ENCODE measurements around the gene CIC.

Gene CIC

GRCh38 chr19:42279155-42279901 lies 10.3 kb downstream of the CIC start:
- H3K9me3 ChIP-seq: no peaks in the 10 kb centered on the region
- DNase-seq: no peak
- H3K27me3 ChIP-seq: no peaks in the 10 kb centered on the region
- no peak for TF ChIP-seq CTCF (IDR thresholded peaks at IDR 0.05; ENCODE audit: low read depth, low read length)
- H3K4me3 ChIP-seq (ENCODE audit: low read depth, low read length): peak overlapping the region; percentile 79
- peaks cover 42% of the 10 kb centered on the region for H3K4me1 ChIP-seq
- H3K36me3 ChIP-seq: peaks cover 15% of the 10 kb centered on the region

GRCh38 chr19:42279902-42280814 lies 11.1 kb downstream of the CIC start:
- Histone ChIP-seq H3K4me1 (peaks cover 42% of the 10 kb centered on the region), H3K27me3 (no peaks in the 10 kb centered on the region), H3K36me3 (peaks cover 7% of the 10 kb centered on the region; the same call in 1 of the 2 replicates), H3K4me3 (ENCODE audit: low read depth, low read length) (peak overlapping the region; percentile 79), H3K9me3 (no peaks in the 10 kb centered on the region)
- DNase-seq: peak; percentile 95
- TF ChIP-seq CTCF (IDR thresholded peaks at IDR 0.05; ENCODE audit: low read depth, low read length): peak; percentile 86

DNA sequence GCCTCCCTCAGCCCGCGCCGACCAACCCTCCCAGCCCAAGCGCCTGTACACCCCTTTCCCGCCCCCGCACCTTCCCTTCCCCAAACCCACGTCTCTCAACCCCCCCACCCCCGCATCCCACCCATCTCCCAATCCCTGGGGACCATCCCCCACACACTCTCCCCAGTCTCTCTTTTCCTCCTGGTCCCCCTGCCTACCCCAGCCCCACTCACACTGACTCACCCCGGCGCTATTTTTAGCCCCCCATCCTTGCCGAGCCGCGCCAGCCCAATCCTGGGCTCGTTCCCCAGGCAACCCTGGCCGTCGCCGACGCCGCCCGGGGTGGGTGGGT lies 11.7 kb downstream of the CIC start:
- Histone ChIP-seq H3K4me1 (peaks cover 42% of the 10 kb centered on the region), H3K36me3 (peaks cover 7% of the 10 kb centered on the region; the same call in 1 of the 2 replicates), H3K27me3 (no peaks in the 10 kb centered on the region), H3K4me3 (ENCODE audit: low read depth, low read length) (peak overlapping the region; percentile 79), H3K9me3 (no peaks in the 10 kb centered on the region)
- DNase-seq: no peak
- TF ChIP-seq CTCF (IDR thresholded peaks at IDR 0.05; ENCODE audit: low read depth, low read length): no peak

DNA sequence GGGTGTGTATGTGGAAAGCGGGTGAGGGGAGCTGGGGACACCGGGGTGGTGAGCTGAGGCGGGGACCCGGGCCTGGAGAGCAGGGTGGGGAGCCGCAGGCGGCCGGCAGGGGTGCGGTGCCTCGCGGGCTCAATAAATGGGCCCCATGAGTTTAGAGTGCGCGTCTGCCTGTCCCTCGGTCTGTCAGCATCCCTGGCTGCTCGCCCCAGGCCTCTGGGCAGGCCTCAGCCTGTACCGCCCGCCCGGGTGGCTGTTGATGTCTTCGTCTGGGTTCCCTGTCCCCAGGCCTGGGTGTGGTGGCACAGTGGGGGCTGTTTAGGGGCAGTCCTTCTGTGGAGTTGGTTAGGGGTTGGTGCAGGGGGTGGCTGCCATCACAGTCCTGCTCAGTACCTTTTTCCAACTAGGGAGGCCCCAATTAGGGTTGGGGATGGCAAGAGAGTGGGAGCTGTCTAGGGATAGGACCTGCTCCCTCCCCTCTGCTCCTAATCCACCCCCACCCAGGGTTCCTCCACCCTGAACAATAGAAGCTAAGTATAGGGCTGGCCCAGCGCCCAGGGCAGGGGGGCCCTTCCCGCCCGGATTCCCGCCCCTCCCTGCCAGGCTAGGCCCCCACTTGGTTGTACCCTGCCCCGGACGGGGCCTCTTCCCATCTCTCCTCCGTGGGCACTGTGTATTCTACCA lies 12.2 kb downstream of the CIC start:
- no peaks in the 10 kb centered on the region for H3K27me3 ChIP-seq
- peaks cover 6% of the 10 kb centered on the region; the same call in 1 of the 2 replicates for H3K36me3 ChIP-seq
- peak overlapping the region; percentile 79 for H3K4me3 ChIP-seq (ENCODE audit: low read depth, low read length)
- DNase-seq: peak; percentile 70
- H3K4me1 ChIP-seq: peaks cover 42% of the 10 kb centered on the region
- TF ChIP-seq CTCF (IDR thresholded peaks at IDR 0.05; ENCODE audit: low read depth, low read length): no peak
- H3K9me3 ChIP-seq: no peaks in the 10 kb centered on the region

DNA sequence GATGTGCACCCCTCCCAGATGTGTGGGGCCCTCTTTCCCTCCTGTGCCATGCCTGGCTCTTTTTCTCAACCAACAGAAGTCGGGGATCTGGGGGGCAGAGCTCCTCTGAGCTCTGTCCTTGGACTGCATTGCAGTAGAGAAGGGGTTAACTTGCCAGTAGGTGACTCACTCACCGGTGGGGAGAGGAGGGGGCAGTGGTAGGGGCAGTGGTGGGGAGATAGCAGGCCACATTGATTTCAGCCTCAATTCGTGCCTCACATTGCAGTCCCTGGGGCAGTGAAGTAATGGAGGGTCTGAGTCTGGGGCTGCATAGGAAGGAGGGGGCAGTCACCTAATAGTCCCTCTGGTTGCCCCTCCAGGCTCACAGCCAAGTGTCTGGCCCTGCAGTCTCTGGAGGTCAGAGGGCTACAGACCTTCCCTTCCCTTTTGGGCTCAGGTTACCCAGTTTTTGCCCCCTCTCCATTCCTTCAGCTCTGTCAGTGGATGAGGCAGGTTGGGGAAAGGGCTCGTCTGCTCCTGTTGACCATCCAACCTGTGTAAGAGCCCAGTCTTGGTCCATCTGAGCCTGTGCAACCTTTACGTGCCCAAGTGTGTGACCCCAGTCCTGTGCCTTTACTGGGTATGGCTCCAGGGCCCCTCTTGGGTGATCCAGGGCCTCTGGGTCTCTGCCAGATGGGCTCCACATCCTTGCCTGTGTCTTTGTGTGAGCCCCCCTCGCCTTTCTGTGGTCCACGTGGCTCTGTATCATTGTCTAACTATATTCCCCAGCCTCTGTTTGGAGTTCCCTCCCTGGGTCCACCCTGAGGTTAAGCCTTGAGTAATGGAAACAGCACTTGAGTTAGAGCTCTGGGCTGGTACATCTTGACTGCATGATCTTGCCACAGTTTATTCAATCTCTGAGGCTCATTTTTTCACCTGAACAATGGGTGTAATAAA lies 13.0 kb downstream of the CIC start:
- no peak for TF ChIP-seq CTCF (IDR thresholded peaks at IDR 0.05; ENCODE audit: low read depth, low read length)
- Histone ChIP-seq H3K27me3 (no peaks in the 10 kb centered on the region), H3K9me3 (no peaks in the 10 kb centered on the region), H3K36me3 (peaks cover 5% of the 10 kb centered on the region), H3K4me3 (ENCODE audit: low read depth, low read length) (peak overlapping the region; percentile 79), H3K4me1 (peaks cover 46% of the 10 kb centered on the region)
- DNase-seq: peak; percentile 66
